HEK293T (cell line): ENCODE results near the gene CCDC175.

Source experiments
- BHLHE40 ChIP-seq: fragments of 450-650 bp; IDR thresholded peaks from 2 replicates; pipeline ENCODE4 v1.6.1; 2016; ENCODE audit warnings: mild to moderate bottlenecking, moderate library complexity, borderline replicate concordance
- ELF4 ChIP-seq: fragments of 450-650 bp; IDR thresholded peaks from 2 replicates; pipeline ENCODE4 v1.6.1; 2017; ENCODE audit warnings: antibody characterized with exemption
- FOXA1 ChIP-seq: fragments of 450-650 bp; IDR thresholded peaks from 2 replicates; pipeline ENCODE4 v1.6.1; 2016; ENCODE audit warnings: mild to moderate bottlenecking
- HDGF ChIP-seq: fragments of 450-650 bp; IDR thresholded peaks from 2 replicates; pipeline ENCODE4 v1.6.1; 2017; ENCODE audit warnings: antibody characterized with exemption, borderline replicate concordance
- NFRKB ChIP-seq: fragments of 450-650 bp; IDR thresholded peaks from 2 replicates; pipeline ENCODE4 v1.6.1; 2016; ENCODE audit warnings: mild to moderate bottlenecking, moderate library complexity
- PKNOX1 ChIP-seq: fragments of 450-650 bp; IDR thresholded peaks from 2 replicates; pipeline ENCODE4 v1.6.1; 2016
- SP1 ChIP-seq: fragments of 450-650 bp; IDR thresholded peaks from 2 replicates; pipeline ENCODE4 v1.6.1; 2017
- TARDBP ChIP-seq: fragments of 450-650 bp; IDR thresholded peaks from 2 replicates; pipeline ENCODE4 v1.6.1; 2016
- ZNF384 ChIP-seq: fragments of 450-650 bp; IDR thresholded peaks from 2 replicates; pipeline ENCODE4 v1.6.1; 2016

- TF ChIP-seq PKNOX1 (no peak), ZNF384 (no peak), SP1 (no peak), TARDBP (no peak), FOXA1 (no peak), HDGF (no peak), BHLHE40 (no peak), NFRKB (no peak), ELF4 (no peak)
Measured at GRCh38 chr14:59481871-59482540, 94.6 kb downstream of the CCDC175 start.
